Measurements from ENCODE around the gene KLHL40. TPM values are rescaled to one million over a fixed set of nuclear protein-coding genes. Genes with fewer than 3 reads are reported as not detected.

KLHL40 gene
- total RNA-seq, 3 donors from 2014 or later (not counting 1 experiment from before 2014, with no cell fraction given): not detected

- no peaks in the 10 kb centered on the region for H3K9me3 Mint-ChIP-seq
Observed at GRCh38 chr3:42707620-42708355, 22.5 kb downstream of the KLHL40 start.

GRCh38 chr3:42708611-42709151 lies 23.3 kb downstream of the KLHL40 start:
- no peak for TF ChIP-seq CTCF (IDR thresholded peaks at IDR 0.05)
- intact Hi-C loops (cut with micrococcal nuclease): no loop called here
- Mint-ChIP-seq H3K27me3 (ENCODE audit: low read depth in 2 of 2) (peaks cover 0 to 6% of the 10 kb centered on the region in 2 donors), H3K36me3 (no peaks in the 10 kb centered on the region), H3K4me1 (no peaks in the 10 kb centered on the region), H3K4me3 (no peak overlapping the region), H3K27ac (no peak overlapping the region), H3K9me3 (no peaks in the 10 kb centered on the region)
- 89% methylated on average over 10 of the region's 10 CpGs for WGBS (ENCODE audit: insufficient coverage)
- no peaks in the 10 kb centered on the region for H3K36me3 ChIP-seq (ENCODE audit: control insufficient read depth, insufficient read depth, low read length)
- DNase-seq (no peak), ATAC-seq (no peak)
- no peaks in the 10 kb centered on the region for H3K27me3 ChIP-seq (ENCODE audit: control insufficient read depth, insufficient read depth, low read length)
- no peaks in the 10 kb centered on the region for H3K9me3 ChIP-seq (ENCODE audit: control insufficient read depth, insufficient read depth, low read length)
- H3K4me3 ChIP-seq (ENCODE audit: low read length): no peak overlapping the region
- no peak overlapping the region for H3K27ac ChIP-seq (ENCODE audit: low read length)
- H3K4me1 ChIP-seq (ENCODE audit: control insufficient read depth, insufficient read depth, low read length): no peaks in the 10 kb centered on the region

More at GRCh38 chr3:42707620-42708355, 22.5 kb downstream of the KLHL40 start:
- Mint-ChIP-seq H3K4me1 (no peaks in the 10 kb centered on the region), H3K4me3 (no peak overlapping the region), H3K27ac (no peak overlapping the region), H3K36me3 (no peaks in the 10 kb centered on the region), H3K27me3 (ENCODE audit: low read depth in 2 of 2) (peaks cover 0 to 7% of the 10 kb centered on the region in 2 donors)
- no peak overlapping the region for H3K4me3 ChIP-seq (ENCODE audit: low read length)
- H3K27ac ChIP-seq (ENCODE audit: low read length): no peak overlapping the region
- H3K36me3 ChIP-seq (ENCODE audit: control insufficient read depth, insufficient read depth, low read length): no peaks in the 10 kb centered on the region
- H3K4me1 ChIP-seq (ENCODE audit: control insufficient read depth, insufficient read depth, low read length): no peaks in the 10 kb centered on the region
- H3K9me3 ChIP-seq (ENCODE audit: control insufficient read depth, insufficient read depth, low read length): no peaks in the 10 kb centered on the region
- ATAC-seq: no peak
- no peak for TF ChIP-seq CTCF (IDR thresholded peaks at IDR 0.05)
- no peaks in the 10 kb centered on the region for H3K27me3 ChIP-seq (ENCODE audit: control insufficient read depth, insufficient read depth, low read length)
- intact Hi-C loops (cut with micrococcal nuclease): no loop called here
- 86% methylated on average over 8 of the region's 8 CpGs for WGBS (ENCODE audit: insufficient coverage)
- DNase-seq: no peak

- Histone ChIP-seq H3K4me3 (ENCODE audit: low read length) (no peak overlapping the region), H3K9me3 (ENCODE audit: control insufficient read depth, insufficient read depth, low read length) (no peaks in the 10 kb centered on the region), H3K36me3 (ENCODE audit: control insufficient read depth, insufficient read depth, low read length) (no peaks in the 10 kb centered on the region), H3K27ac (ENCODE audit: low read length) (no peak overlapping the region), H3K27me3 (ENCODE audit: control insufficient read depth, insufficient read depth, low read length) (no peaks in the 10 kb centered on the region), H3K4me1 (ENCODE audit: control insufficient read depth, insufficient read depth, low read length) (no peaks in the 10 kb centered on the region)
- no peaks in the 10 kb centered on the region for H3K4me1 Mint-ChIP-seq
- H3K27ac Mint-ChIP-seq: no peak overlapping the region
- DNase-seq (no peak), ATAC-seq (no peak)
- H3K9me3 Mint-ChIP-seq: no peaks in the 10 kb centered on the region
- H3K36me3 Mint-ChIP-seq: no peaks in the 10 kb centered on the region
- WGBS (ENCODE audit: insufficient coverage): 88% methylated on average over 10 of the region's 10 CpGs
- intact Hi-C loops (cut with micrococcal nuclease): no loop called here
- H3K27me3 Mint-ChIP-seq (ENCODE audit: low read depth in 2 of 2): peaks cover 0 to 9% of the 10 kb centered on the region in 2 donors
- no peak overlapping the region for H3K4me3 Mint-ChIP-seq
- no peak for TF ChIP-seq CTCF (IDR thresholded peaks at IDR 0.05)
Observed at GRCh38 chr3:42709621-42710020, 24.3 kb downstream of the KLHL40 start.
